H1 (cell line): ENCODE measurements around the gene TMPRSS13. TPM values are rescaled to one million over a fixed set of nuclear protein-coding genes. Genes with fewer than 3 reads are reported as not detected.

Source experiments
- CTCF ChIA-PET: fragments of 300-600 bp; sonication (Branson Sonifier 250); formaldehyde crosslinking; loops from one replicate; lab custom pipeline; 2021; ENCODE audit not compliant: partially characterized antibody; lab: Charles Lee
- POLR2A ChIA-PET: fragments of 300-600 bp; sonication (Branson Sonifier 250); formaldehyde crosslinking; loops from one replicate; lab custom pipeline; 2021; ENCODE audit warnings: inconsistent platforms; ENCODE audit not compliant: partially characterized antibody; lab: Charles Lee
- DNase-seq, 2 experiments: peaks; one replicate each; pipeline versions ENCODE4 v3.0.0 to v3.0.0-alpha.2; 2010 to 2022; ENCODE audit warnings: low spot score in 2 of 2, low read depth in 1 of 2, mixed read lengths in 1 of 2
- FAIRE-seq: peaks from 2 replicates; lab custom pipeline; 2011; peaks lifted over from hg19 to GRCh38; lab: Jason Lieb, UNC
- H2AFZ ChIP-seq: 2 replicates; pipeline ENCODE4 v1.8.1; 2012; ENCODE audit warnings: low read length, inconsistent platforms
- H2AK5ac ChIP-seq: 2 replicates; pipeline ENCODE4 v1.6.1; 2013; ENCODE audit warnings: low read depth, low read length
- H2BK120ac ChIP-seq: replicated peaks from 2 replicates; pipeline ENCODE3; 2013; ENCODE audit warnings: low read depth, low read length, inconsistent platforms
- H2BK12ac ChIP-seq: 2 replicates; pipeline ENCODE4 v1.6.1; 2013; ENCODE audit warnings: low read depth, low read length
- H2BK15ac ChIP-seq: 2 replicates; pipeline ENCODE4 v1.6.1; 2013; ENCODE audit warnings: low read length
- H2BK20ac ChIP-seq: 2 replicates; pipeline ENCODE4 v1.6.1; 2013; ENCODE audit warnings: low read length
- H2BK5ac ChIP-seq: 2 replicates; pipeline ENCODE4 v1.6.1; 2013; ENCODE audit warnings: low read depth, low read length
- H3K14ac ChIP-seq: 2 replicates; pipeline ENCODE4 v1.6.1; 2013; ENCODE audit warnings: inconsistent platforms; ENCODE audit not compliant: insufficient read length
- H3K18ac ChIP-seq: 2 replicates; pipeline ENCODE4 v1.6.1; 2013; ENCODE audit warnings: low read length; ENCODE audit errors: extremely low read depth
- H3K23ac ChIP-seq: 2 replicates; pipeline ENCODE4 v1.6.1; 2013; ENCODE audit warnings: inconsistent platforms; ENCODE audit not compliant: insufficient read length
- H3K23me2 ChIP-seq: 2 replicates; pipeline ENCODE4 v1.6.1; 2013; ENCODE audit warnings: low read depth, low read length
- H3K27ac ChIP-seq: 2 replicates; pipeline ENCODE4 v1.6.1; 2011; ENCODE audit warnings: low read depth, low read length, inconsistent platforms
- H3K27me3 ChIP-seq, 4 experiments: replicated peaks in 1 of 4; 1 replicate in 1 of 4; 2 replicates in 3 of 4; pipeline versions ENCODE4 v1.6.1 to v1.8.1; 2011 to 2013; ENCODE audit warnings: low read length in 3 of 4, mild to moderate bottlenecking in 3 of 4, inconsistent platforms in 2 of 4, mixed read lengths in 2 of 4, moderate library complexity in 1 of 4; ENCODE audit not compliant: control insufficient read depth in 3 of 4, insufficient read depth in 3 of 4; ENCODE audit errors: extremely low read depth in 1 of 4
- H3K36me3 ChIP-seq, 4 experiments: 2 replicates each; pipeline versions ENCODE4 v1.6.1 to v1.8.1; 2011 to 2013; ENCODE audit warnings: mild to moderate bottlenecking in 4 of 4, low read length in 3 of 4, moderate library complexity in 2 of 4, control low read depth in 1 of 4, inconsistent platforms in 1 of 4; ENCODE audit not compliant: insufficient read depth in 4 of 4, control insufficient read depth in 2 of 4
- H3K4ac ChIP-seq: replicated peaks from 2 replicates; pipeline ENCODE3; 2013; ENCODE audit warnings: low read length, low read depth, mixed read lengths, inconsistent platforms; ENCODE audit not compliant: insufficient read length
- H3K4me1 ChIP-seq, 4 experiments: replicated peaks in 1 of 4; 1 replicate in 1 of 4; 2 replicates in 3 of 4; pipeline versions ENCODE4 v1.6.1 to v1.8.1; 2011 to 2013; ENCODE audit warnings: low read length in 3 of 4, inconsistent platforms in 2 of 4, mixed read lengths in 1 of 4; ENCODE audit not compliant: insufficient read depth in 4 of 4, control insufficient read depth in 3 of 4
- H3K4me2 ChIP-seq, 2 experiments: 2 replicates each; pipeline versions ENCODE4 v1.6.1 to v1.8.1; 2011 to 2013; ENCODE audit warnings: low read depth in 2 of 2, low read length in 2 of 2, control low read depth in 1 of 2, inconsistent platforms in 1 of 2, mild to moderate bottlenecking in 1 of 2; ENCODE audit not compliant: insufficient read depth in 1 of 2
- H3K4me3 ChIP-seq, 4 experiments: fragments of 200-600, 300-600 bp in 1 of 4; sonication (generic), shearing (Covaris generic), sonication (Bioruptor Twin) in 1 of 4; 2 replicates each; pipeline versions ENCODE4 v1.5.1 to v1.8.1; 2011 to 2016; ENCODE audit warnings: low read length in 4 of 4, low read depth in 3 of 4, control low read depth in 2 of 4, inconsistent platforms in 2 of 4, mild to moderate bottlenecking in 2 of 4, mixed read lengths in 1 of 4, moderate library complexity in 1 of 4; ENCODE audit not compliant: insufficient read depth in 2 of 4; ENCODE audit errors: extremely low read depth in 1 of 4
- H3K56ac ChIP-seq: replicated peaks from 2 replicates; pipeline ENCODE3; 2013; ENCODE audit warnings: low read depth, mild to moderate bottlenecking, mixed read lengths, low read length, inconsistent platforms; ENCODE audit not compliant: insufficient read length
- H3K79me1 ChIP-seq: 2 replicates; pipeline ENCODE4 v1.6.1; 2013; ENCODE audit warnings: low read depth, low read length, control low read depth
- H3K79me2 ChIP-seq, 2 experiments: 2 replicates each; pipeline versions ENCODE4 v1.6.1 to v1.8.1; 2012 to 2013; ENCODE audit warnings: low read length in 2 of 2, mild to moderate bottlenecking in 2 of 2, inconsistent platforms in 1 of 2; ENCODE audit not compliant: insufficient read depth in 2 of 2, control insufficient read depth in 1 of 2
- H3K9ac ChIP-seq, 4 experiments: replicated peaks in 1 of 4; 1 replicate in 1 of 4; 2 replicates in 3 of 4; pipeline versions ENCODE4 v1.6.1 to v1.8.1; 2011 to 2013; ENCODE audit warnings: low read depth in 3 of 4, low read length in 3 of 4, control low read depth in 2 of 4, mild to moderate bottlenecking in 2 of 4, moderate library complexity in 2 of 4, inconsistent platforms in 1 of 4; ENCODE audit errors: extremely low read depth in 1 of 4
- H3K9me3 ChIP-seq, 2 experiments: 2 replicates each; pipeline versions ENCODE4 v1.6.1 to v1.8.1; 2012 to 2013; ENCODE audit warnings: mild to moderate bottlenecking in 2 of 2, moderate library complexity in 2 of 2, control low read depth in 1 of 2, inconsistent platforms in 1 of 2, low read depth in 1 of 2, low read length in 1 of 2, mixed read lengths in 1 of 2; ENCODE audit not compliant: insufficient read depth in 2 of 2
- H4K20me1 ChIP-seq, 2 experiments: replicated peaks in 1 of 2; 2 replicates each; pipeline versions ENCODE3 to v1.8.1; 2011 to 2013; ENCODE audit warnings: inconsistent platforms in 2 of 2, low read length in 2 of 2, mild to moderate bottlenecking in 1 of 2; ENCODE audit not compliant: insufficient read depth in 2 of 2, control insufficient read depth in 1 of 2
- H4K5ac ChIP-seq: 2 replicates; pipeline ENCODE4 v1.6.1; 2013; ENCODE audit warnings: low read length, low read depth, mixed read lengths, inconsistent platforms; ENCODE audit not compliant: insufficient read length
- H4K8ac ChIP-seq: 2 replicates; pipeline ENCODE4 v1.8.0; 2013; ENCODE audit warnings: mild to moderate bottlenecking, moderate library complexity, low read length, inconsistent platforms; ENCODE audit not compliant: insufficient read depth; ENCODE audit errors: extremely low read depth
- H4K91ac ChIP-seq: replicated peaks from 2 replicates; pipeline ENCODE3; 2013; ENCODE audit warnings: low read length, mixed read lengths, inconsistent platforms; ENCODE audit not compliant: insufficient read length
- BCL11A ChIP-seq, 2 experiments: IDR thresholded peaks; one replicate each; pipeline ENCODE4 v1.6.1; 2011; ENCODE audit warnings: low read depth in 2 of 2, low read length in 2 of 2, mild to moderate bottlenecking in 2 of 2
- CBX8 ChIP-seq: fragments of 300-800, 300-1000 bp; sonication (generic); IDR thresholded peaks from 2 replicates; pipeline ENCODE4 v1.7.1; 2016; ENCODE audit warnings: low read depth, low read length, borderline replicate concordance
- CEBPB ChIP-seq: IDR thresholded peaks from 2 replicates; pipeline ENCODE4 v1.6.1; 2012; ENCODE audit warnings: low read depth, low read length
- CHD1 ChIP-seq: IDR thresholded peaks from 2 replicates; pipeline ENCODE4 v1.6.1; 2012; ENCODE audit warnings: low read depth, low read length, improper control_type of control experiment
- CHD2 ChIP-seq: IDR thresholded peaks from 2 replicates; pipeline ENCODE4 v1.6.1; 2012; ENCODE audit warnings: low read length, improper control_type of control experiment
- EP300 ChIP-seq, 2 experiments: IDR thresholded peaks; 1 replicate in 1 of 2; 2 replicates in 1 of 2; pipeline ENCODE4 v1.6.1; 2011 to 2012; ENCODE audit warnings: low read depth in 2 of 2, low read length in 2 of 2, mild to moderate bottlenecking in 2 of 2, borderline replicate concordance in 1 of 2, inconsistent platforms in 1 of 2, moderate library complexity in 1 of 2
- HDAC6 ChIP-seq: IDR thresholded peaks from one replicate; pipeline ENCODE4 v1.7.1; 2012; ENCODE audit warnings: low read depth, mild to moderate bottlenecking, inconsistent platforms, low read length, moderate library complexity
- SP1 ChIP-seq: IDR thresholded peaks from 2 replicates; pipeline ENCODE4 v1.6.1; 2011; ENCODE audit warnings: low read depth, low read length
- TAF7 ChIP-seq: optimal IDR thresholded peaks from 2 replicates; pipeline ENCODE3; 2011; ENCODE audit warnings: low read depth, mild to moderate bottlenecking, inconsistent platforms, low read length, moderate library complexity, borderline replicate concordance
- TBP ChIP-seq: IDR thresholded peaks from 2 replicates; pipeline ENCODE4 v1.6.1; 2011; ENCODE audit warnings: low read depth, low read length, improper control_type of control experiment
- YY1 ChIP-seq: IDR thresholded peaks from 2 replicates; pipeline ENCODE4 v1.6.1; 2011; ENCODE audit warnings: low read depth, mild to moderate bottlenecking, low read length
- ZNF274 ChIP-seq: IDR thresholded peaks from 2 replicates; pipeline ENCODE4 v1.7.0; 2012; ENCODE audit warnings: low read length, borderline replicate concordance; ENCODE audit errors: extremely low read depth
- WGBS, 2 experiments: shearing (Covaris generic) in 1 of 2; methylation state at CpG; one replicate each; pipeline versions ENCODE4 v1.1.6 to v1.1.7; 2013 to 2015; ENCODE audit warnings: low lambda C conversion rate in 2 of 2, mixed read lengths in 2 of 2, inconsistent platforms in 1 of 2, low coverage in 1 of 2, missing lambda C conversion rate in 1 of 2; ENCODE audit not compliant: insufficient replicate concordance in 2 of 2, insufficient coverage in 1 of 2, insufficient read length in 1 of 2; ENCODE audit errors: extremely low coverage in 1 of 2, missing lambda C conversion rate in 1 of 2; 5-methylcytosine and 5-hydroxymethylcytosine counted together
- polyA plus RNA-seq, 7 experiments: library from polyadenylated mRNA; depleted of rRNA in 3 of 7; stranded (reverse) in 5 of 7; unstranded in 2 of 7; fragments of >200 nt in 5 of 7; fragments of 200-250 nt in 2 of 7; gene quantifications; 1 replicate in 5 of 7; 2 replicates in 1 of 7; 4 replicates in 1 of 7; pipeline versions ENCODE4 v1.2.1 to v1.2.3, GENCODE V29; 2011 to 2013; ENCODE audit warnings: missing spikeins in 2 of 7, mixed read lengths in 2 of 7
- total RNA-seq: library from RNA; stranded (reverse); fragmentation: NEBNext Ultra II Directional; extraction: Animal tissue kit (Norgen Biotek cat#: 25700); gene quantifications from 2 replicates; pipeline ENCODE4 v1.2.1, GENCODE V29; 2021
- TF ChIP-seq, protein P1 (sequence below): IDR thresholded peaks from 2 replicates; pipeline ENCODE4 v1.6.1; 2012; ENCODE audit warnings: low read length, inconsistent platforms

The TMPRSS13 gene
- total and polyA plus RNA-seq, 2 of the 8 experiments (the other 6 are each of a cell fraction or from before 2014, with no cell fraction given) = 0.61 to 0.79 TPM

GRCh38 chr11:117933475-117933874 lies 4.3 kb upstream of the TMPRSS13 start:
- no peak overlapping the region for H3K56ac ChIP-seq
- H2AK5ac ChIP-seq = no peak overlapping the region
- no peak overlapping the region for H2BK20ac ChIP-seq
- no peak overlapping the region for H3K18ac ChIP-seq
- no peak overlapping the region for H3K23ac ChIP-seq
- WGBS, 2 experiments = 87% methylated on average over 4 of the region's 4 CpGs; no CpG with 5 or more reads in 1 of the 2 experiments
- H2BK5ac ChIP-seq = no peak overlapping the region
- no peaks in the 10 kb centered on the region for H4K20me1 ChIP-seq
- H3K4ac ChIP-seq = no peak overlapping the region
- no peak overlapping the region for H3K9ac ChIP-seq
- H3K4me2 ChIP-seq = no peak overlapping the region
- no peak overlapping the region for H3K14ac ChIP-seq
- H3K4me3 ChIP-seq = no peak overlapping the region
- no peak overlapping the region for H2BK12ac ChIP-seq
- no peak overlapping the region for H2BK15ac ChIP-seq
- ChIA-PET POLR2A (interaction anchor here (1.2 kb wide), 1 partner anchor 8 kb away, joined by 3 read pairs; no protein-coding TSS in a partner anchor), CTCF (interaction anchor here (0.6 to 11.7 kb wide), 13 partner anchors 10 to 538 kb away, joined by 3 to 173 read pairs (median 3); no protein-coding TSS in a partner anchor)
- DNase-seq (no peak), FAIRE-seq (no peak)
- no peak overlapping the region for H3K27ac ChIP-seq
- H2BK120ac ChIP-seq = no peak overlapping the region
- H3K36me3 ChIP-seq = no peaks in the 10 kb centered on the region
- H4K8ac ChIP-seq = no peak overlapping the region
- H2AFZ ChIP-seq = no peak overlapping the region
- peaks cover 0 to 10% (median 5%) of the 10 kb centered on the region in 4 experiments; a peak in 6 of 7 replicates for H3K4me1 ChIP-seq
- no peaks in the 10 kb centered on the region; a peak in 1 of 7 replicates for H3K27me3 ChIP-seq
- H3K79me2 ChIP-seq = no peaks in the 10 kb centered on the region
- H3K79me1 ChIP-seq = no peaks in the 10 kb centered on the region
- peaks cover 2% of the 10 kb centered on the region; the same call in 1 of the 2 replicates for H3K23me2 ChIP-seq
- H4K5ac ChIP-seq = no peak overlapping the region
- H4K91ac ChIP-seq = no peak overlapping the region
- no peaks in the 10 kb centered on the region for H3K9me3 ChIP-seq
- TF ChIP-seq CBX8 (no peak), TBP (no peak), YY1 (no peak), CEBPB (no peak), TAF7 (no peak), HDAC6 (no peak), ZNF274 (no peak), EP300 (IDR thresholded peaks at IDR 0.05; ENCODE audit: borderline replicate concordance in 1 of 2, low read depth in 2 of 2, low read length in 2 of 2) (no peak), CHD2 (no peak), CHD1 (no peak), BCL11A (IDR thresholded peaks at IDR 0.05; ENCODE audit: low read depth in 2 of 2, low read length in 2 of 2) (no peak), SP1 (no peak)
- TF ChIP-seq, protein P1, sequence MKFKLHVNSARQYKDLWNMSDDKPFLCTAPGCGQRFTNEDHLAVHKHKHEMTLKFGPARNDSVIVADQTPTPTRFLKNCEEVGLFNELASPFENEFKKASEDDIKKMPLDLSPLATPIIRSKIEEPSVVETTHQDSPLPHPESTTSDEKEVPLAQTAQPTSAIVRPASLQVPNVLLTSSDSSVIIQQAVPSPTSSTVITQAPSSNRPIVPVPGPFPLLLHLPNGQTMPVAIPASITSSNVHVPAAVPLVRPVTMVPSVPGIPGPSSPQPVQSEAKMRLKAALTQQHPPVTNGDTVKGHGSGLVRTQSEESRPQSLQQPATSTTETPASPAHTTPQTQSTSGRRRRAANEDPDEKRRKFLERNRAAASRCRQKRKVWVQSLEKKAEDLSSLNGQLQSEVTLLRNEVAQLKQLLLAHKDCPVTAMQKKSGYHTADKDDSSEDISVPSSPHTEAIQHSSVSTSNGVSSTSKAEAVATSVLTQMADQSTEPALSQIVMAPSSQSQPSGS = no peak
